Loucy (cell line): ENCODE data around the gene GPLD1.

Experiments used
- H2AFZ ChIP-seq: fragments of 200-600 bp; sonication (generic); 2 replicates; pipeline ENCODE4 v1.6.0; 2016; ENCODE audit warnings: antibody characterized with exemption, mild to moderate bottlenecking, low read length, moderate library complexity
- H3F3A ChIP-seq: fragments of 200-600 bp; 2 replicates; pipeline ENCODE4 v1.6.0; 2016; ENCODE audit warnings: antibody characterized with exemption, low read depth, mild to moderate bottlenecking
- H3K27me3 ChIP-seq: fragments of 200-600 bp; sonication (generic); 2 replicates; pipeline ENCODE4 v1.6.1; 2014; ENCODE audit warnings: low read length, mild to moderate bottlenecking; ENCODE audit not compliant: insufficient read depth, poor library complexity, severe bottlenecking
- H3K36me3 ChIP-seq: fragments of 200-600 bp; sonication (generic); 2 replicates; pipeline ENCODE4 v1.6.1; 2016; ENCODE audit warnings: low read length; ENCODE audit not compliant: insufficient read depth
- H3K4me1 ChIP-seq: fragments of 200-600 bp; sonication (generic); 2 replicates; pipeline ENCODE4 v1.5.1; 2014; ENCODE audit warnings: low read length, mild to moderate bottlenecking; ENCODE audit not compliant: insufficient read depth, poor library complexity, severe bottlenecking
- H3K4me2 ChIP-seq: fragments of 200-600 bp; sonication (generic); 2 replicates; pipeline ENCODE4 v1.6.0; 2014; ENCODE audit warnings: antibody characterized with exemption, low read length, low read depth, mild to moderate bottlenecking; ENCODE audit not compliant: poor library complexity, severe bottlenecking
- H3K4me3 ChIP-seq: fragments of 200-600 bp; sonication (generic); 2 replicates; pipeline ENCODE4 v1.5.1; 2014; ENCODE audit warnings: low read length, mild to moderate bottlenecking, mixed read lengths; ENCODE audit not compliant: poor library complexity, severe bottlenecking
- H3K79me2 ChIP-seq: fragments of 200-600 bp; sonication (generic); 2 replicates; pipeline ENCODE4 v1.6.1; 2014; ENCODE audit warnings: low read length; ENCODE audit not compliant: insufficient read depth
- H3K9ac ChIP-seq: fragments of 200-600 bp; sonication (generic); 2 replicates; pipeline ENCODE4 v1.6.0; 2014; ENCODE audit warnings: mild to moderate bottlenecking, low read depth, low read length, moderate library complexity; ENCODE audit not compliant: poor library complexity, severe bottlenecking
- H3K9me2 ChIP-seq: fragments of 200-600 bp; sonication (generic); replicated peaks from 2 replicates; pipeline ENCODE4 v1.6.1; 2016; ENCODE audit warnings: low read depth, low read length, mixed read lengths
- H3K9me3 ChIP-seq: fragments of 200-600 bp; sonication (generic); 2 replicates; pipeline ENCODE4 v1.6.1; 2014; ENCODE audit warnings: mild to moderate bottlenecking, antibody characterized with exemption, low read length, low read depth; ENCODE audit not compliant: insufficient read depth
- H4K20me1 ChIP-seq: fragments of 200-600 bp; sonication (generic); 2 replicates; pipeline ENCODE4 v1.6.0; 2014; ENCODE audit warnings: antibody characterized with exemption, low read length, mild to moderate bottlenecking; ENCODE audit not compliant: insufficient read depth, poor library complexity, severe bottlenecking
- CTCF ChIP-seq: fragments of 200-600 bp; sonication (generic); conservative IDR thresholded peaks from 2 replicates; pipeline ENCODE4 v1.5.1; 2014; ENCODE audit warnings: mild to moderate bottlenecking, antibody characterized with exemption, low read length
- EZH2phosphoT487 ChIP-seq: fragments of 200-600 bp; IDR thresholded peaks from 2 replicates; pipeline ENCODE4 v1.6.1; 2018; ENCODE audit warnings: antibody characterized with exemption, mild to moderate bottlenecking, moderate library complexity, borderline replicate concordance

Gene GPLD1

GRCh38 chr6:24504649-24505586 is 15.5 kb upstream of the GPLD1 start:
- no peak overlapping the region for H3K9ac ChIP-seq
- H4K20me1 ChIP-seq = no peaks in the 10 kb centered on the region
- TF ChIP-seq CTCF (no peak), EZH2phosphoT487 (no peak)
- H3K9me3 ChIP-seq = no peaks in the 10 kb centered on the region
- no peaks in the 10 kb centered on the region for H3K27me3 ChIP-seq
- no peaks in the 10 kb centered on the region for H3K4me1 ChIP-seq
- H3K4me2 ChIP-seq = no peak overlapping the region
- H3K79me2 ChIP-seq = no peaks in the 10 kb centered on the region
- H3F3A ChIP-seq = no peaks in the 10 kb centered on the region
- no peak overlapping the region for H2AFZ ChIP-seq
- no peaks in the 10 kb centered on the region for H3K9me2 ChIP-seq
- H3K36me3 ChIP-seq = no peaks in the 10 kb centered on the region
- H3K4me3 ChIP-seq = no peak overlapping the region

- no peak overlapping the region for H2AFZ ChIP-seq
- H3K9me2 ChIP-seq = no peaks in the 10 kb centered on the region
- H3F3A ChIP-seq = no peaks in the 10 kb centered on the region
- no peak overlapping the region for H3K9ac ChIP-seq
- no peaks in the 10 kb centered on the region for H3K4me1 ChIP-seq
- no peaks in the 10 kb centered on the region for H3K79me2 ChIP-seq
- no peaks in the 10 kb centered on the region for H3K36me3 ChIP-seq
- H3K4me2 ChIP-seq = no peak overlapping the region
- no peaks in the 10 kb centered on the region for H4K20me1 ChIP-seq
- no peaks in the 10 kb centered on the region for H3K27me3 ChIP-seq
- H3K9me3 ChIP-seq = no peaks in the 10 kb centered on the region
- TF ChIP-seq EZH2phosphoT487 (no peak), CTCF (no peak)
- no peak overlapping the region for H3K4me3 ChIP-seq
These were observed 14.9 kb upstream of the GPLD1 start for GRCh38 chr6:24504287-24504648.

GRCh38 chr6:24501914-24502313 is 12.5 kb upstream of the GPLD1 start:
- Histone ChIP-seq H3K27me3 (no peaks in the 10 kb centered on the region), H3K4me3 (no peak overlapping the region), H2AFZ (no peak overlapping the region), H4K20me1 (no peaks in the 10 kb centered on the region), H3K36me3 (no peaks in the 10 kb centered on the region), H3K9me3 (no peaks in the 10 kb centered on the region), H3K4me1 (no peaks in the 10 kb centered on the region), H3K9ac (no peak overlapping the region), H3K4me2 (no peak overlapping the region), H3K9me2 (no peaks in the 10 kb centered on the region), H3F3A (no peaks in the 10 kb centered on the region), H3K79me2 (no peaks in the 10 kb centered on the region)
- no peak for TF ChIP-seq EZH2phosphoT487
- no peak for TF ChIP-seq CTCF
